Measurements from ENCODE around the gene GFRA1. TPM values are rescaled to one million over a fixed set of nuclear protein-coding genes. Genes with fewer than 3 reads are reported as not detected.
A peak's percentile ranks its signal among the peaks of the same experiment; 100 is the strongest.
"Not testable (repeated sequence)": the region's sequence is repeated elsewhere in the genome, so short reads cannot be mapped to it uniquely, and the experiment has no call there.

Gene GFRA1
- total RNA-seq, 1 donor from 2014 or later, result 75.2 TPM

DNA sequence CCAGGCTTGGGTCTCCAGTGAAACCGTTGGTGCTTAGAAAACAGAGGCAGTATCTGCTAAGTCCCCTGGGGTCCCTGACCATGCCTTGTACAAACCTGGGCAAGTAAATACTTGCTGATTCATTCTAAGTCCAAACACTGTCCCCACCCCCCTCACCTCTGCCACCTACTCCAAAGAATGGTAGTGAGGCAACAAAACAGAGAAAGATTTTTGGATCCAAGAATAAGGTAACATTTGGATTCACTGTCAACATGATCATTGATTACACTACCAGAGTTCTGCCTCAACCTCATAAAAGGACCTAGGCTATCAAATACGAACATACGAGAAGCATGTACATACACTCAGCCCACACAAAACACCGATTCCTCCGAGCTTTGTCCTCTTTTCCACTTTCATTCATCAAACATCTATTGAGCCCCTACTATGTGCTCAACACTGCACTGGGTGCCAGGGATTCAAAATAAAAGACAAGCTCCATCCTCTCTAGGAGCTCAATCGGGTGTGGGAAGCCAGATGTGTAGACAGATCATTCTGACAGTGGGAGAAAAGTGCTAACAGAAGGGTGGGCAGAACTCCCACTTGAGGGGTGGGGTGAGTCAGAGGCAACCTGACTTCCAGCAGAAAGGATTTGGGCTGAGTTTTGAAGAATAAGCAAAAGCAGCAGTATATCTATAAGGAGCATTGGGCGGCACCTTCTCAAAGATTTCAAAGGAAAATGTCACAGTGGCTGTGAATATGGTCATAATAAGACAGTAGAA lies 71.2 kb downstream of the GFRA1 start:
- DNase-seq (ENCODE audit: low spot score) (no peak), ATAC-seq (peak; percentile 76)

DNA sequence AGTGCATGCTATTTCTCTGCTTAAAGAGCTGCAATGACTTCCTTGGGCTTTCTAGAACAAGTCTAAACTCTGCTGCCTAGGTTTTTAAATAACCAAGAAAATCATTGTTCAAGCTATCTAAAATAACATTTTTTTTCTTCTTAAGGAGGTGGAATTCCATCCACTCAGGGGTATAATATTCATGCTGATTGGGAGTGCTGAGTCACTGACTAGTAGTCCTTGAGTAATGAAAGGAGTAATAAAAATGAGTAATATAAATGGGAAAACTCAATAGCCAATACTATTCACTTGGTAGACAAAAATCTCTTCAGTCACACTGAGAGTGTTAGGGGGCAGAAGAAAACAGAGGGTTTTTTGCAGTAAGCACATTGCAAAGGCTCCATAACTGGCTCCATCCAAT lies 72.0 kb downstream of the GFRA1 start:
- no peak for DNase-seq (ENCODE audit: low spot score)
- ATAC-seq, result no peak

DNA sequence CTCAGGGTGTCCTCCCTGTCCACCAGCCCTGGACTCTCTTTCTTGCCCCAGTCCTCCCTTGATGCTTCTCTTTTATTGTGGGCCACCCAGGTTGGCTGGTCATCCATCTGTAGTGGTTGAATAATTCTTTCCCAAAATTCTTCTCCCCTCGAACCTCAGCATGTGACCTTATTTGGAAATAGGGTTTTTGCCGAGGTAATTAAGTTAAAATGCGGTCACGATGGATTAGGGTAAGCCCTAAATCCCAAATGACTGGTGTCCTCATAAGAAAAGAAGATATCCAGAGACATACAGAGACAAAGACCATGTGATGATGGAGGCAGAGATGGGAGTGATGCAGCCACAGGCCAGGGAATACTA lies 74.3 kb downstream of the GFRA1 start:
- ATAC-seq (no peak), DNase-seq (ENCODE audit: low spot score) (no peak)

DNA sequence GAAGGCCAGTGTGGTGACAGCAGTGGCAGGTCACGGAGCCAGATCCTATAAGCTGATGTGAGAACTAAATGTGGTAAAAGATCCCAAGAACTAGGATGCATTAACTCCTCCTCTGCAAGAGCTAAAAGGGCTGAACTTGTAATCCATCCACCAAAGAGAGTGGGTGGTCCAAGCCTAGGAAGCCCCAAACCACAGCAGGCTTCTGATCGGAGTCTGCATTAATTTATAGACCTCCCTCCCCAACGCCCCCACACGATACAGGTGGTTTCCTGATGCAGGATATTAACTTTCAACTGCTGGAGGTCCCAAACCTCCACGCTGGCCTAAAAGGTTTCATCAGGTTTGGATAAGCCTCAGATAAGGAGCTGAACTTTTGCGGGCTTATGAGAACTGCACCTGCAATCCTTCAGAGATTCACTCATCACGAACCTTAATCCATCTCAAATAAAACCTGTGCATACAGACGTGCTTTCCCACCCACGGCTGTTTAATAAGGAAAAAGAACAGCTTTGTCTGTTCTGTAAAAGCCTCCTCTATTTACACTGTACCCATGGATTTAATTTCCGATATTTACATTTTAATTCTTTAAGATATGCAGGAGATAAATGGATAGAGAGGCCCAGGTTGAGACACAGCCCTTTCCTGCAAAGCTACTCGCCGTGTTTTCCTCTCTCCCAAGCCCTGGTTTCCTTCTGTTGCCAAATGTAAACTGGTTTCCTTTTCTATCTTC lies 74.9 kb downstream of the GFRA1 start:
- ATAC-seq (no peak), DNase-seq (ENCODE audit: low spot score) (no peak)

DNA sequence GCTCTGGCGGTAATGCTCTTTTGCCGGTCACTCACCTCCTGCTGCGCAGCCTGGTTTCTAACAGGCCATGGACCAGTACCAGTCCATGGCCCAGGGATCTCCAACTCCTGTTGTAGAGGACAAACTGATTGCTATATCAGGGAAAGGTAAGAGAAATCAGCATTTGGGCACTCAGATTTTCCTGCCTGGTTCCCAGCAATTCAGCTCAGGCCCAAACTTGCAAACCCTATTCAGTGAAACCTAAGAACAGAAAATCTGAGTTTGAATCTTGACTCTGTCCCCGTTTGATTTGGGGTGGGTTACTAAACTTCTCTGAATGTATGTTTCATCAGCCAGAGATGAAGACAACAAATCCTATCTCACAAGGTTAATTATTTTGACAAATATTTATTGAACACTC lies 77.4 kb downstream of the GFRA1 start:
- no peak for ATAC-seq

DNA sequence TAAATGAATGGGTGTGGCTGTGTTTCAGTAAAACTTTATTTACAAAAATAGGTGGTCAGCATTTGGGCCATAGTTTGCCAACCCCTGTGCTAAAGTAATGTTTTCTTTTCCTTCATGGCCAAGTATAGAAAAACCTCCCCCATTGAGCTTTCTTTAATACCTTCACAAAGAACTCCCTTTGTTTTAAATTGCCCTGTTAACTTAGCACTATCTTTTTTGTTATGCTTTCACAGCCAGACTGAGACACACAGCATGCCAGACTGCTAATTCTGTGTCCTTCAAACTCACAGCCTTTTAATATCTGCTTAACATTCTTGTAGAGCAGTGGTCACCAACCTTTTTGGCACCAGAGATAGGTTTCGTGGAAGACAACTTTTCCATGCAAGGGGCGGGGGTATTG lies 78.0 kb downstream of the GFRA1 start:
- DNase-seq (ENCODE audit: low spot score) (no peak), ATAC-seq (no peak)

More for the DNA sequence above, 77.4 kb downstream of the GFRA1 start:
- no peak for DNase-seq (ENCODE audit: low spot score)

DNA sequence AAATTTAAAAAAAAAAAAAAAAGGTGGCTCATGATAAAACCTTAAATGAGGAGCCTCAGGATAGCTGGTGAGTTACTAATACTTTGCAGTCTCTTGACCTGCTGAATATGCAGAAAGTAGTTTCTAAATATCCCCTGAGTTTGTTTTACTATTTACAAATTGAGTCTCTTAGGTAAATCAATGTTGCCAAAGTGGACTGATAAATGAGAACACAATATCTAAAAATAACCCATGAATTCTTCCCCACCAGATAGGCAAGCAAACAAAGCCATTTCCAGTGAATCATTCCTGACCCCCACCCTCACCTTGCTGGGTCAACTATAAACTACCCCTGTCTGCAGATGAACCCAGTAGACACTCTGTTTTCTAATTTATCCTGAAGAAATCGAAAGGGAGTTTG lies 78.9 kb downstream of the GFRA1 start:
- DNase-seq (ENCODE audit: low spot score) (no peak), ATAC-seq (peak; percentile 66)

DNA sequence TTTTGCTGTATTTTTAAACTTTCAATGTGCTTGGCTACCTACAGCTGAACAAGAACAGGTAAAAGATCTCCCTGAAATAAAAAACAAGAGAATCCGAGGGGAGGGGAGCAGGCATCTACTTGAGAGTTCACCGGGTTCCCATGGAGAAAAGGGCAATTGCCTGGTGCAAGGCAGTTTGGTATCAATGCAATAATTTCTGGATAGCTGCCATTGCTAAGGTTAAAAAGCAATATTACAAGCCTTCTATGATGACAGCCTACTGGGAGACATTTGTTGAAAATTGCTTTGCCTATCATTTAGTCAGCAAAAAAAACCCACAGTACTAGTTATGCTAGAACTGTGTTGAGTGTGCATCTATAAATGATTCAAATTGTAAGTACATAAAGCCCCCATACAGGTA lies 82.1 kb downstream of the GFRA1 start:
- peak; percentile 66 for ATAC-seq
- no peak for DNase-seq (ENCODE audit: low spot score)

DNA sequence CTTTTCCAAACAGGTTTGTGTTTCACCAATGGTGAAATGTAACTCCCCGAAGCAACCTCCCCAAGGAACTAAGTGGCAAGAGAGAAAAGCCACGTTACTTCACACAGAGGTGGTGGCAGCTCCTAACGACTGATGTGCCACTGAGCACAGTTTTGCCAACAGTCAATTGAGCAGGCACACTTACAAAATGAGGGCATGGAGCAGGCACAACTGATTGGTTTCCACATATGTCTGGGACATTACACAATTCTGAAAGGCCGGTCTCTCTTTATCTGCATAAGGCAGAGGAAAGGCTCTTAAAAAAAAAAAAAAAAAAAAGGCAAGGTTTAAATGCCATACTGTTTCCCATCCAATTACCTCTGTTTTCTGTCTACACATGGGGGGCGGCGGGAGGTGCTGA lies 86.7 kb downstream of the GFRA1 start:
- ATAC-seq (peak; percentile 83), DNase-seq (ENCODE audit: low spot score) (peak; percentile 76)

DNA sequence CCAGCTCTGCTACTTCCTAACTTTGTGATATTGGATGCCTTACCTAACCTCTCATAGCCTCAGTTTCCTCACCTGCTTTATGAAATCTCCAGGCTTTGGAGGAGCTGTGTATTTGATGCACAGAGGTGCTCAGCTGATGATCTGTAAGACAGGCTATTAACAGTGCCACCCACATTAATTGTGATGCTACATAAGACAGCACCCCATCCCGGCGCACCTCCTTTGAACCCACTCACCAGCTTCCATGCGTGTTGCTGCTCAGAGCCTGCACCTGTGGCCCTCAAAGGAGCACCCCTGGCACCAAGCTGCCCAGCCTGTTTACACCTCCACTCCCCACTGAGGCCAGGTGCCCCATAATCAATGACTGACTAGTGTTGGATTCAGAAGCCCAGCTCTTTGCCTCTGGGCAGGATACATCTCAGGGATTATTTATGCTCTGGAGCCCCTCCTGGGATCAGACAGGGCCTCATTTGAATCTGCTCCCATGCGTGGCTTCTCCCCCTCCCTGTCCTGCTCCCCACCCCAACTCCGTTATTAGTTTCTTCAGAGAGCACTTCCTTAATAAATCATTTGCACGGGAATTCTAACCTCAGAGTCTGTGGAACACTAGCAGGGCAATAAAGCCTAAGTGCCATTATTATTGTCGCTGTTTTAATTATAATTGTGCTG lies 87.7 kb downstream of the GFRA1 start:
- DNase-seq (ENCODE audit: low spot score) (no peak), ATAC-seq (no peak)

DNA sequence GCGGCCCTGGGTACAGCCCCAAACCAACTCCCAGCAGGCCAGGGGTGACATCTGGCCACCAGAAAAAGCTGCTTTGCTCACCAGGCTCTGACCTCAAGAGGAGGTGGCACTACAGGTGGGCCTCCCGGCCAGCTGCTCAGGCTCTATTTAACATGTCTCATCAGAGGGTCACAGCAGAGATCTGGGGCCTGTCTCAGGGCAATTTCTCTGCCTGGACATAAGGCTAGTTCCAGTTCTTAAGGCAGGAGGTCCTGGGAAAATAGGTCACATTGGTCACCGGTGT lies 88.6 kb downstream of the GFRA1 start:
- ATAC-seq, result no peak
- DNase-seq (ENCODE audit: low spot score), result no peak

DNA sequence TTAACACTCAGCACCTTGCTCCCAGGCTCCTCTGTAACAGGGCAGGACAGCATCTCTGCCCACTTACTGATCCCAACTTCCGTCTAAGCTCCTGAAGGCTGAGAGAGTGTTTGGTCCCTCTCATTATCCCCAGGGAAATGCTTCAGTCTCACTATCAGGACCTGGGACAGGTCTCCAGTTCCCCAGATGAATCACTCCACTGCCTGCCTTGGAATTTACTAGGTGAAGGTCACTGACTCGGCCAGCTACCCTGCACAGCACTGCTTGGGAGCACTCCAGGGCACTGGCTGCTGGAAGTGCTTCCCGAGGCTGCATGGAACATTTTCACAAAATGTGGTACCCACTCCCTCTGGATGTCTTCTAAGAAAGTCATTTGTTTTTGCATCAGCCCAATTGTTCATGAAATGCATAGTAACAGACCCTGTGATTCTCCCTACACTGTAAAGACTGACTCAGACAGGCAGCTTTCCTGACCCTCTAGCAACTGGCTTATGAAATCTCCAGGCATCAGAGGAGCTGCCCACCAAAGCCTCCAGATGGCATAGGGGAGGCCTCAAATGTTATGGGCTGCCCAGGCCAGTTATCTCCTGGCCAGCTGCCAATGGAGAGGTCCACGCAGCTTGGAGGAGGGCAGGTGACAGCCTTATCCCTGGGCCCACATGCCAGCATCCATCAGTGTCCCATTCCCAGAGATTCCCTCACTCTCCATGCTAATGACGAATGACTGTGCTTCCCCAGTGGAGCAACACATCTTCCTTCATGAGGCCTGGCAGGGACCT lies 89.1 kb downstream of the GFRA1 start:
- peak; percentile 64 for ATAC-seq
- no peak for DNase-seq (ENCODE audit: low spot score)

DNA sequence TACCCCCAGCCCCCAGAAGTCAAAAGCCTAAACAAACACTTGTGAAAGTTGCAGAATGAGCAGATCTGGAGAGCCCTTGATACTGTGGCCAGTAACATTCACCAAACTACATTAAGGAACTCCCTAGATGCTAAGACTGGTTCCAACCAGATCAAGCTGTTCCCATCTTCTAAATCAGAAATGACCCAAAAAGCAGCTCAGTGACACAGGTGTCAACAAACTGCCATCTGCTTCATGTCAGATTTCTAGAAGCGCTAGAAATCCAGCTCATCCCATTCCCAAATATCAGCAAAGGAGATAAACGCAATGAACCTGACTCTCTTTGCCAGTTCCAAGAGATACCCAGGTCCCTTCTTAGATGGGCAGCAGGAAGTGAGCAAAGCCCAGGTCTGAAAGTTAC lies 90.6 kb downstream of the GFRA1 start:
- no peak for ATAC-seq
- DNase-seq (ENCODE audit: low spot score), result no peak

DNA sequence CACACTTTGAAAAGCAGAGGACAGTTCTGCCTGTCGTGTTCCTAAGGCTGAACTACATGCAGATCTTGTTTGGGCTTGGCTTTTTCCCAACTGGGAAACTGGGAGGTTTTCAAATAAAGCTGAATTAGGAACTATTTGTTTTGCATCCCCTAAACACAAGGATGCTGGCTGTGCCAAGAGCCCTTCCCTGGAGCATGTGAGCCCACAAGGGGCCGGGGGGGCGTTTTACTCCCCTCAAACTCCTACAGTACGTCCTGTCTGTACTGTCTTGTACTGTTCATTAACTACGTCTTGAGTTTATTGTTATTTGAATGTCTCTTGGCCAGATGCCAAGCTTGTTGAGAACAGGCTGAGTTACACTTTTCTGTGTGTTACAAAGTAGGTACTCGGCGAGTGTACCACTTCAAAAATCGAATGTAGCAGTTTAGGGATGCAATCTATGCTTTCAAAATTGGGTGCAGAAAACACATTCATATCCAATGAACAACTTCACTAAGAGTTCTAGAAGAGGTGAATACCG lies 94.9 kb downstream of the GFRA1 start:
- ATAC-seq (no peak), DNase-seq (ENCODE audit: low spot score) (no peak)

DNA sequence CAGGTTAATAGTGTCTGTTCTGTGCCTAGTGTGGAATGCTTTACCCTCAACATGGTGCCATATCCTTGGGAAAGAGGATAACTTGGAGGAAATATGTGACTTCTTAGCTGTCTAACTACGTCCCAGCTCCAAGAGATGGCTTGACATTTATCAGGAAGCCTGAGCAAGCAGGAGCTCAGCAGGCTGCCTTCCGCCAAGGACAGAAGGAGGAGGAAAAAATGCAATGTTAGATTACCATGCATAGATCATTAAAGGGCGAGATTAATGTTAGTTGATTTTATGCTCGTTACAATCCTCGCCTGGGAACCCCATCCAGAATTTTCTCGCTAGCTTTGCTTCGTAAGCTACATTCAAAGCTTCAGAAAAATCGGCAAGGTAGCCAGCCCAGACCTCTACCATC lies 97.8 kb downstream of the GFRA1 start:
- ATAC-seq (no peak), DNase-seq (ENCODE audit: low spot score) (no peak)

DNA sequence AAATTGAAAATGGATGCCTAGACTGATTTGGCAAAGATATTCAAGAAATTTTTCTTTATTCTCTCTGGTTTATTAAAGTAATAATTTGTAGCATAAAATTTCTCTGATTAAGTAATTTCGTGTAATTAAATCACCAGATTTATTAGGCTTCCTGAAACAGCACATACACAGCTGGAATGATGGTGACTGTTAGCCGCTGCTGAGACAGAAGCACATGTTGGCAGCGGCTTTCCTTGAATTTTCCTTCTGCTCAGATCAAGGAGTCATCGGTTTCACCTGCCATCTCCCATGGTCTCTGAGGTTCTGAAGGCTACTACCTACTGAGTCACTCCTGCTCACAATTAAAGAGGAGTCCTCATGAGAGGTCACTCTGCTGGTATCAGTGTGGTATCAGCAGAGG lies 101.5 kb downstream of the GFRA1 start:
- ATAC-seq (no peak), DNase-seq (ENCODE audit: low spot score) (no peak)

DNA sequence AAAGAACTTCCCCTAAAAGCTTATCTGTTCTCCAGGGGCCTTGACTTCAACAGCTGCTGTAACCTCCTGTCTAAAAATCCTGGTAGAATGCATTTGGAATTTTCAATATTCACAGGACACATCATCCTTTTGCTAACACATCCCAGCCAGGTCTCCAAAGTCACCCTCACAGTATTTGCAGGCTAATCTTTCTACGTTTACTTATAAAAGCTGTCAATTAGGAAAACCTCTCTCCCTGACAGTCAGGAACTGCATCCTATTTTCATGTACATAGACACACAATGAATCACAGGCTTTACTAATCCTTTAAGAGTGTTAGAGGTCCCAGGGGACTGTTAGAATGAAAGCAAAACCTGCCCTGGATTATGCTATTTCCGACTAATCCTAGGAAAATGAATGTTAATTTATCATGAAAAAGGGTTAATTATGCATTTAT lies 102.2 kb downstream of the GFRA1 start:
- ATAC-seq (no peak), DNase-seq (ENCODE audit: low spot score) (no peak)

DNA sequence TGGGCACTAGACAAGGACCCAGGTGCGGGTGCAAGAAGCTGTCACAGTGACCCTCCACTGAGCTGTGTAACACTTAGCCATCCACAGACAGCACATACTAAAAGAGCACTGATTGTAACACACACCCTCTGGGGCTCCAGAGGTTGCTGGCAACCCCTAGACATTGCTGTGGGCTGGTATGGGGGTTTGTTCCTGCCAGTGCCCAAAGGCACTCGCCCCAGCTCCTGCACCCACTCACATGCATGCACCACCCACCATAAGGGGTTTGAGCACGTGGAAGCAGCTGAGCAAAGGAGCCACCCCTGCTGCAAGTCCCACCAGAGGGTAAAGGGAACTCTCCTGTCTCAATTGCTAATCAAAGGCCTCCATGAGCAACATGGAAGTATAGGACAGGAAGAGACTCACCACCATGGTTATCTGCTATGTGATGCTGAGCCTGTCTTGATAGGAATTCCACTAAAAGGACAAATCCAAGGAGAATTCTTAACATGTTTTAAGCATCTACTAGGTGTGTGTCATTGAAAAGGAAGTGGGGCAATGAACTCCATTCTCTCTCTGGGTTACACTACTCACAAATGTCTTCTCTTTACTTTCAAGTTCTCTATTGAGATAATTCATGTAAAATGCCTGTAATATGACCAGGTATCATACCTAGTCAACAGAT lies 103.1 kb downstream of the GFRA1 start:
- DNase-seq (ENCODE audit: low spot score), result no peak
- no peak for ATAC-seq

DNA sequence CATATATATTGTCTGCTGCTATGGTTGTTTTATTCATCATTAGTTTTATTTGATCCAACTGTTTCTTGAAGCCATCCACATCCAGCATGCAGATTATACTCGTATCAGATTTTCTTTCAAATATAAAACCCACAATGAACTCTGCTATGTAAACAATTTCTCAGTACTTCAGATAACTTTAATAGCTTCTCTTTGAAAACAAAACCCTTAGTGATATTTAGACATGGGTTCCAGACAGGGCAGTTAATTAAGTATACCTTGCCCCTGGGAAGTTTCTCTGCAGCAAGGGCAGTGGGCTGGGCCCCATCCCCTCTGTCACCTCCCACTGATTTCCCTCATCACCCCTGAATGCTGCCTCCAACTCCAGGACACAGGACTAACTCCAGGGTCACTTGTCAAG lies 104.3 kb downstream of the GFRA1 start:
- ATAC-seq (no peak), DNase-seq (ENCODE audit: low spot score) (no peak)

DNA sequence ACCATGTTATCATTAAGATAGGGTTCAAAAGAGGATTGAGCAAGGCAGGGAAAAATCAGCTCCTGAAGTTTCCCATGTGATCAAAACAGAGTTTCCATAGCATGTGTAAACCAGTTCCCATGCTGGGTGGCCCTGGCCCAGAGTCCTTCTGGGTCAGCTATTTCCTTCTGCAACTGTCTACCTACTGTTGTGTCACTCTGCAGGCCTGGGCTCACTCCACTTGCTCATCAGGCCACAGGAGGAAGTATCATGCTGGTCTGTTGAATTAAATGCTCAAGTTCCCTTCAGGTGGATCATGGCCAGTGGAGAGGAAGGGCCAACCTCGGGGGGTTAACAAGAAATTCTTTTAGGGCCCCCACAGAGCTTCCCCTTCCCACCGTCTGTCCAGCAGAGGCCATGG lies 104.7 kb downstream of the GFRA1 start:
- peak; percentile 68 for ATAC-seq

DNA sequence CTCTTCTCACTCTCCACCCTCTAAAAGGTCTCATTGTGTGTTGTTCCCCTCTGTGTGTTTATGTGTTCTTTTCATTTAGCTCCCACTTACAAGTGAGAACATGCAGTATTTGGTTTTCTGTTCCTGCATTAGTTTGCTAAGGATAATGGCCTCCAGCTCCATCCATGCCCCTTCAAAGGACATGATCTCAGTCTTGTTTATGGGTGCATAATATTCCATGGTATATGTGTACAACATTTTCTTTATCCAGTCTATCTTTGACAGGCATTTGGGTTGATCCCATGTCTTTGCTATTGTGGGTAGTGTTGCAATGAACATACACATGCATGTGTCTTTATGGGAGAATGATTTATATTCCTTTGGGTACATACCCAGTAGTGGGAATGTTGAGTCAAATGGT lies 107.1 kb downstream of the GFRA1 start:
- not testable (repeated sequence) for DNase-seq (ENCODE audit: low spot score); ATAC-seq

More for the DNA sequence above, 104.7 kb downstream of the GFRA1 start:
- DNase-seq (ENCODE audit: low spot score), result no peak
